Ovary (tissue), 9 donors: ENCODE measurements around the gene HACD2. TPM values are rescaled to one million over a fixed set of nuclear protein-coding genes. Genes with fewer than 3 reads are reported as not detected.
A peak's percentile ranks its signal among the peaks of the same experiment; 100 is the strongest.

Experiments used
- DNase-seq, 5 donors: peaks; one replicate each; pipeline ENCODE4 v3.0.0-alpha.2; 2019 to 2020
- H3K27ac ChIP-seq, 2 donors: fragments of 200-600 bp; one replicate each; pipeline versions ENCODE4 v1.5.1 to v1.8.0; 2019 to 2022
- H3K27me3 ChIP-seq: fragments of 200-600 bp; one replicate; pipeline ENCODE4 v1.8.0; 2022
- H3K36me3 ChIP-seq: fragments of 200-600 bp; sonication (generic); one replicate; pipeline ENCODE4 v1.5.1; 2019
- H3K4me1 ChIP-seq: one replicate; pipeline ENCODE4 v1.8.1; 2013; ENCODE audit warnings: mild to moderate bottlenecking, moderate library complexity; ENCODE audit not compliant: insufficient read depth
- H3K4me3 ChIP-seq: fragments of 200-600 bp; sonication (generic); one replicate; pipeline ENCODE4 v1.5.1; 2017
- H3K9me3 ChIP-seq, 2 donors: fragments of 200-600 bp in 1 of 2; sonication (generic) in 1 of 2; one replicate each; pipeline versions ENCODE4 v1.5.1 to v1.8.1; 2013 to 2019; ENCODE audit warnings: mild to moderate bottlenecking in 1 of 2, moderate library complexity in 1 of 2
- CTCF ChIP-seq, 3 donors: fragments of 450-650 bp in 2 of 3; fragments of 200-600 bp in 1 of 3; IDR thresholded peaks; one replicate each; pipeline versions ENCODE4 v1.5.1 to v1.8.0; 2016 to 2022; ENCODE audit warnings: antibody characterized with exemption in 3 of 3, mild to moderate bottlenecking in 1 of 3
- EP300 ChIP-seq: sonication (generic); formaldehyde crosslinking; IDR thresholded peaks from one replicate; pipeline ENCODE4 v1.6.1; 2017; ENCODE audit warnings: antibody characterized with exemption
- POLR2A ChIP-seq: fragments of 450-650 bp; IDR thresholded peaks from one replicate; pipeline ENCODE4 v1.6.1; 2017; ENCODE audit warnings: antibody characterized with exemption, mild to moderate bottlenecking, moderate library complexity
- WGBS, 3 donors: extraction: QIAGEN DNeasy Blood & Tissue Kit in 1 of 3; methylation state at CpG; one replicate each; pipeline versions ENCODE4 v1.1.5 to v1.1.7; 2013 to 2017; 5-methylcytosine and 5-hydroxymethylcytosine counted together
- intact Hi-C, 4 donors: fragments of 100-400 bp; cut with DNase I; formaldehyde crosslinking; loops; one replicate each; pipeline versions ENCODE4 v1.11.0 to v1.15.1; 2022 to 2023
- polyA plus RNA-seq, 2 donors: library from polyadenylated mRNA; stranded (reverse); fragments of 200-250 nt in 1 of 2; fragments of 350-450 nt in 1 of 2; fragmentation: Illumina TruSeq in 1 of 2; extraction: RNeasy Lipid Tissue Mini Kit (QIAGEN cat#74804) in 1 of 2; gene quantifications; one replicate each; pipeline ENCODE4 v1.2.3, GENCODE V29; 2013 to 2014
- total RNA-seq, 7 donors: library from RNA; depleted of rRNA in 2 of 7; stranded (reverse); fragments of >200 nt in 2 of 7; fragmentation: NEBNext Ultra II Directional in 3 of 7; extraction: Animal tissue kit (Norgen Biotek cat#: 25700) in 3 of 7; gene quantifications; one replicate each; pipeline versions ENCODE4 v1.1.0 to v1.2.4, GENCODE V29; 2016 to 2023
- donor health status: DM: no; HTN: no; CAD: no; lungs with moderate emphysema.
- donor health status: DM: no; HTN: no; CAD: no.
- donor health status: Bipolar disorder and iron deficiency.
- donor health status: DM: yes; HTN: yes; CAD: no.
- donor health status: DM: no; HTN: no; CAD: no.
- donor health status: DM: yes; HTN: yes; CAD: no.

Gene HACD2
- total and polyA plus RNA-seq, 9 donors = 12.6 to 33.2 (median 20.9) TPM

GRCh38 chr3:123446610-123447109 lies 138.2 kb downstream of the HACD2 start:
- peaks cover 18% of the 10 kb centered on the region for H3K4me1 ChIP-seq
- peak overlapping the region; percentile 26 for H3K4me3 ChIP-seq
- intact Hi-C loops = loop anchor here in 2 of 4 donors (5.0 to 10.0 kb wide), 3 partner anchors 62 to 114 kb away; no protein-coding TSS in a partner anchor
- 65 to 73% (median 66%) methylated on average over 6 of the region's 6 CpGs for WGBS, 3 donors
- no peak for DNase-seq
- no peaks in the 10 kb centered on the region for H3K27me3 ChIP-seq
- no peaks in the 10 kb centered on the region for H3K36me3 ChIP-seq
- TF ChIP-seq POLR2A = no peak
- TF ChIP-seq EP300 = no peak
- no peak for TF ChIP-seq CTCF (IDR thresholded peaks at IDR 0.05)
- no peaks in the 10 kb centered on the region for H3K9me3 ChIP-seq
- peak overlapping the region in 1 of 2 donors; percentile 34 for H3K27ac ChIP-seq

- Histone ChIP-seq H3K4me3 (peak overlapping the region; percentile 9), H3K36me3 (no peaks in the 10 kb centered on the region), H3K27ac (no peak overlapping the region), H3K9me3 (no peaks in the 10 kb centered on the region), H3K27me3 (no peaks in the 10 kb centered on the region), H3K4me1 (peaks cover 18% of the 10 kb centered on the region)
- TF ChIP-seq EP300 (no peak), POLR2A (no peak), CTCF (IDR thresholded peaks at IDR 0.05) (no peak)
- intact Hi-C loops = loop anchor here in 2 of 4 donors (5.0 to 10.0 kb wide), 3 partner anchors 61 to 114 kb away; no protein-coding TSS in a partner anchor
- no peak for DNase-seq
- 75 to 80% (median 75%) methylated on average over 2 of the region's 2 CpGs for WGBS, 3 donors
These were observed 138.6 kb downstream of the HACD2 start for GRCh38 chr3:123446210-123446609.

GRCh38 chr3:123445702-123446101 lies 139.2 kb downstream of the HACD2 start:
- Histone ChIP-seq H3K36me3 (no peaks in the 10 kb centered on the region), H3K4me1 (peaks cover 18% of the 10 kb centered on the region), H3K9me3 (no peaks in the 10 kb centered on the region), H3K4me3 (no peak overlapping the region), H3K27me3 (no peaks in the 10 kb centered on the region), H3K27ac (no peak overlapping the region)
- no peak for TF ChIP-seq EP300
- no peak for TF ChIP-seq POLR2A
- TF ChIP-seq CTCF (IDR thresholded peaks at IDR 0.05) = no peak
- intact Hi-C loops = loop anchor here in 2 of 4 donors (5.0 to 10.0 kb wide), 3 partner anchors 61 to 113 kb away; no protein-coding TSS in a partner anchor
- 48 to 55% (median 50%) methylated on average over 2 of the region's 2 CpGs for WGBS, 3 donors
- DNase-seq = no peak

GRCh38 chr3:123444744-123445143 lies 140.1 kb downstream of the HACD2 start:
- no peaks in the 10 kb centered on the region for H3K36me3 ChIP-seq
- peaks cover 16% of the 10 kb centered on the region for H3K4me1 ChIP-seq
- TF ChIP-seq EP300 = no peak
- no peak for TF ChIP-seq CTCF (IDR thresholded peaks at IDR 0.05)
- no peak for TF ChIP-seq POLR2A
- H3K9me3 ChIP-seq = no peaks in the 10 kb centered on the region
- intact Hi-C loops = loop anchor here in 2 of 4 donors (5.0 to 10.0 kb wide), 3 partner anchors 60 to 112 kb away; no protein-coding TSS in a partner anchor
- no peaks in the 10 kb centered on the region for H3K27me3 ChIP-seq
- no peak for DNase-seq
- H3K27ac ChIP-seq = no peak overlapping the region
- H3K4me3 ChIP-seq = no peak overlapping the region
- 55 to 83% (median 61%) methylated on average over 1 of the region's 1 CpG for WGBS, 3 donors
